Smooth muscle cell of the brain vasculature (primary cell): ENCODE results near the gene C17orf78.
"Not testable (repeated sequence)": the region's sequence is repeated elsewhere in the genome, so short reads cannot be mapped to it uniquely, and the experiment has no call there.

Source experiments
- DNase-seq: peaks from one replicate; pipeline ENCODE4 v3.0.0-alpha.2; 2012; ENCODE audit warnings: low read depth, low spot score

Gene C17orf78

DNA sequence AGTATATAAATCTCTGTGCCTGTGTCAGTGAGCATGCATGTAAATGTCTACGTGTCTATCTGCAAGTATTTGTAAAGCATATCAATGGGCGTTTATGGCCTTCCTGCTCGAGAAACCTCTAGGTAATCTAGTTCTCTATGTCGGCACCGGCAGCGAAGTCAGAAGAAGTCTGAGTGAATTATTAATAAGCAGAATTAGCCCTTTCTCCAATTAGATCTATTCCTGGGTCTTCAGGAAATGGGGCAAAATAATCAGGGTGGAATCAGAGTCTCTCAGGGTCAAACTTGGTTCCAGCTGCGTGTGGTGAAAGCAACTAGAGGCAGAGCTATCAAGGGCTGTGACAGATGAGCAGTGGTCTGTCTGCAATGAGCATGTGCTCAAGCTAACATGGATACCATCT lies at the start of gene C17orf78:
Gene C17orf78, plus strand, starts transcription at position 280 of the 400 bp plus-strand sequence. Its CDS starts 108 bp downstream, at position 388.
- no peak for DNase-seq

DNA sequence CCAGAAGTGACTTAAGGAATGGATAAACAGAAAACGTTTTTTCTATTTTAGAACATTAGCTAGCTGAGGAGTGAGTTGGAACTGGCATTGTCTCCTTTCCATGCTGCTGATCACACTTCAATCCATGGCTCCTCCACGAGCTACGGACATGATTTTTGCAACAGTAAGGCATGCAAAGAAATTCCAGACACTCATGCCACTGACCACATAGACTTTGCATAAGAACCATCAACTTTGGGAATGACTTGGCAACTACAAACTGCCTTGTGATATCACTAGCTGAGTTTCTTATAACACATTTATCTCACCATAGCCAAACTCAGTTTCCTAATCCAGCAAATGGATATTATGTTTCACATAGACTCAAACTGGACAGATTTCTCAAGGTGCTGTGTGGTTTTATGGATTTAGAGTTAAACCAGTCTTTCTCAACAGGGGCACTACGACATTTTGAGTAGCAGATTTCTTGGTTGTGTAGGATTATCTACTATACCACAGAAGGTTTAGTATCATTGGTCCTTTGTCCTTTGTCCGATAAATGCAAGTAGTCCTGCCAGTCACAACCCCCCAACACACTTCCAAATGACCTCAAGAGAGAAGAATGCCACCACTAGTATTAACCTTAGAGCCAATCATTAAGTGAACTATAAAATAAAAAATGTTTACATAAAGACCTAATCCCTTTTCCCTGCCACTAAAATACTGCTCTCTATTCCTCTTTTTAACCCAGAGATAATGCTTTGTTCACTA lies 48.3 kb upstream of the C17orf78 start:
- DNase-seq = no peak

DNA sequence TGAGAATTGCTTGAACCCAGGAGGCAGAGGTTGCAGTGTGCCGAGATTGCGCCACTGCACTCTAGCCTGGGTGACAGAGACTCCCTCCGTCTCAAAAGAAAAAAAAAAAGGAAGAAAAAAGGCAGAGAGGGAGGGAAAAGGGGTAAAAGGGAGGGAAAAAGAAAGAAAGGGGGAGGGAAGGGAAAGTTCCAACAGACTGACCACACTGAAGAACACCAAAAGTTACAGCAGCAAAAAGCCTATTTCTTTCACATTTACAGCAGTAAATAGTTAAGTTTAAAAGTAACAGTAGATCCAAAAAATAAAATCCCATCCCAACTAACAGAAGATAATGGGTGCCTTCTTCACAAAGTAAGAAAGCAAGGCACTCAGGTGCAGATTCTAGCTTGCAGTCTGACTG lies 36.9 kb upstream of the C17orf78 start:
- no peak for DNase-seq

- DNase-seq = no peak
Measured at GRCh38 chr17:37339321-37339720, 36.5 kb upstream of the C17orf78 start.

DNA sequence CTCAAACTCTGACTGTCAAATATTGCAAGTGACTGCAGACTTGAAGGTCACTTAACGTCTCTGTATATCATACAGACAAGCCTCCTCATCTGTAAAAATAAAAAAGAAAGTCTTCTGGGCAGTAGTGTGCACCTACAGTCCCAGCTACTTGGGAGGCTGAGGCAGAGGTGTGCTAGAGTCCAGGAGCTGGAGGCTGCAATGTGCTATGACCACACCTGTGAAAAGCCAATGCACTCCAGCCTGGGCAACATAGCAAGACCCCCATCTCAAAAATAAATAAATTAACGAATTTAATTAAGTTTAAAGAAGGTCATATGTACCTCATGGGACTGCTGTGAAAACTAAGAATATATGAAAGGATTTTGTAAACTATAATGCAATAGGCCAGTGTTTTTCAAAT lies 35.0 kb upstream of the C17orf78 start:
- DNase-seq = no peak

DNA sequence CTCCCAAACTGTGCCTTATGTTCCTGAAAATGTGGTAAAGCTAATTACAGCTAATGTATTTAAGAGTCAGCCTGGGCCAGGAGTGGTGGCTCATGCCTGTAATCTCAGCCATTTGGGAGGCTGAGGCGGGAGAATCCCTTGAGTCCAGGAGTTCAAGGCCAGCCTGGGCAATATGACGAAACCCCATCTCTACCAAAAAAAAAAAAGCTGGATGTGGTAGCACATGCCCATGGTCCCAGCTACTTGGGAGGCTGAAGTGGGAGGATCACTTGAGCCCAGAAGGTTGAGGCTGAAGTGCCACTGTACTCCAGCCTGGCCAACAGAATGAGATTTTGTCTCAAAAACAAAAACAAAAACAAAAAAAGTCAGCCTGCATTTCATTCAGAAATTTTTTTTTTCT lies 33.2 kb upstream of the C17orf78 start:
- no peak for DNase-seq

GRCh38 chr17:37344519-37344918 lies 31.3 kb upstream of the C17orf78 start:
- no peak for DNase-seq

DNA sequence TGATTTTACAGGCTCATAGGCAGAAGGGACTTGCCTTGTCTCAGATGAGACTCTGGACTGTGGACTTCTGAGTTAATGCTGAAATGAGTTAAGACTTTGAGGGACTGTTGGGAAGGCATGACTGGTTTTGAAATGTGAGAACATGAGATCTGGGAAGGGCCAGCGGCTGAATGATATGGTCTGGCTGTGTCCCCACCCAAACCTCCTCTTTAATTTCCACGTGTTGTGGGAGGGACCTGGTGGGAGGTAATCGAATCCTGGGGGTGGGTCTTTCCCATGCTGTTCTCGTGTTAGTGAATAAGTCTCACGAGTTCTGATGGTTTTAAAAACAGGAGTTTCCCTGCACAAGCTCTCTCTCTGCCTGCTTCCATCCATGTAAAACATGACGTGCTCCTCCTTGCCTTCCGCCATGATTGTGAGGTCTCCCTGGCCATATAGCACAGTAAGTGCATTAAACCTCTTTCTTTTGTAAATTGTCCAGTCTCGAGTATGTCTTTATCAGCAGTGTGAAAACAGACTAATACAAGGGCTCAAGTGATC lies 28.9 kb upstream of the C17orf78 start:
- not testable (repeated sequence) for DNase-seq

DNA sequence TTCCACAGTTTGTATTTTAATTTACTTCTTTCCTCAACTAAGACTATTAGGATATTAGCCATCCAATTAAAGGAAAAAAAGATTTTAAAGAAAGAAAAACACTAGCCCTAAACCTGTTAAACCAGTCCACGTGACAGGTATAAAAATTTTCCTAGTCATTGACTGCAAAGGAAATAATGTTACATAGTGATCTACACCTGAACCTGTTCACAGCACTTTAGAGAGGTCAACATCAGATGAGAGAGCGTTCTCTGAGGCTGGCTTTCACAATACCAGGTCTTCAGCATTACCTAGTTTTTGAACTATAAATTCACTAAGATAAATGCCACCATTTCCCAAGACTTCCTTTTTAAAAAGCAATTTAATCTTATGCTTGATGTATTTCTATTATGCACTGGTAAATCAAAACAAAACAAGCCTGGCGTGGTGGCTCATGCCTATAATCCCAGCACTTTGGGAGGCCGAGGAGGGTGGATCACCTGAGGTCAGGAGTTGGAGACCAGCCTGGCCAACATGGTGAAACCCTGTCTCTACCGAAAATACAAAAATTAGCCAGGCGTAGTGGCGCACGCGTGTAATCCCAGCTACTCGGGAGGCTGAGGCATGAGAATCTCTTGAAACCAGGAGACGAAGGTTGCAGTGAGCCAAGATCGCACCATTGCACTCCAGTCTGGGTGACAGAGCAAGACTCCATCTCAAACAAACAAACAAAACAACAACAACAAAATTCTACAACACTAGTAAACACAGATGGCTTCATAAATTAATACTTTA lies 18.8 kb upstream of the C17orf78 start:
- DNase-seq = not testable (repeated sequence)

DNA sequence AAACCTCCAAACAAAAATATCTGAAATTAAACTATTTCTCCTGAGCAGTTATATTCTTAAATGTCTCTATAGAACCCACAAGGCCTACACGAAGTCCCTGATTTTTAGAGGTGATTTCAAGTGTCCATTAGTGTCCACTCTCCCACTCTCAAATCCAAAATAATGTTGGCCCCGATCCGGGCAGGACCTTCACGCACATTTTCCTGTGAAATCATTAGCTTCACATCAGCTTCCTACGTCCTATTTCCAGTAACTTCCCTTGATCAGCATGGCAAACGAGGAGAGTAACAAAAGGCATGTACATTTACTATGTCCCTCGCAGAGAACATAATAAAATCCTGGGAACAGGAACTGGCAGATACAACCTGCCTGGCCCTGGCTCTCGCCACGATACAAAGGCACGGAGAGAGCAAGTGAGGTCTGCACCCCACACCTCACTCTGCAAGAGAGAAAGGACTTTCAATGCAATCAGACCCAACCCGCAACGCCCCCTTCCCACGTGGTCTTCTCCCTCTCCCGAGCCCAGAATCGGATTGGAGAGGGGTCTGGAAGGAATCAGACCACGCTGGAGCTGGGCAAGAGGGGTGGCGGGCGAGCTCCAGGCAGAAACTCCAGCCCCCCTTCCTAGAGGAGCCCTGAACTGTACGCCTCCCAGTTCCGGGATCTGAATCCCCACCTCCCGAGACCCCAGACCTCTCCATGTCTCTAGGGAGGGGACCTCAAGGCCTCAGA lies 17.5 kb upstream of the C17orf78 start:
- DNase-seq = peak; percentile 35

DNA sequence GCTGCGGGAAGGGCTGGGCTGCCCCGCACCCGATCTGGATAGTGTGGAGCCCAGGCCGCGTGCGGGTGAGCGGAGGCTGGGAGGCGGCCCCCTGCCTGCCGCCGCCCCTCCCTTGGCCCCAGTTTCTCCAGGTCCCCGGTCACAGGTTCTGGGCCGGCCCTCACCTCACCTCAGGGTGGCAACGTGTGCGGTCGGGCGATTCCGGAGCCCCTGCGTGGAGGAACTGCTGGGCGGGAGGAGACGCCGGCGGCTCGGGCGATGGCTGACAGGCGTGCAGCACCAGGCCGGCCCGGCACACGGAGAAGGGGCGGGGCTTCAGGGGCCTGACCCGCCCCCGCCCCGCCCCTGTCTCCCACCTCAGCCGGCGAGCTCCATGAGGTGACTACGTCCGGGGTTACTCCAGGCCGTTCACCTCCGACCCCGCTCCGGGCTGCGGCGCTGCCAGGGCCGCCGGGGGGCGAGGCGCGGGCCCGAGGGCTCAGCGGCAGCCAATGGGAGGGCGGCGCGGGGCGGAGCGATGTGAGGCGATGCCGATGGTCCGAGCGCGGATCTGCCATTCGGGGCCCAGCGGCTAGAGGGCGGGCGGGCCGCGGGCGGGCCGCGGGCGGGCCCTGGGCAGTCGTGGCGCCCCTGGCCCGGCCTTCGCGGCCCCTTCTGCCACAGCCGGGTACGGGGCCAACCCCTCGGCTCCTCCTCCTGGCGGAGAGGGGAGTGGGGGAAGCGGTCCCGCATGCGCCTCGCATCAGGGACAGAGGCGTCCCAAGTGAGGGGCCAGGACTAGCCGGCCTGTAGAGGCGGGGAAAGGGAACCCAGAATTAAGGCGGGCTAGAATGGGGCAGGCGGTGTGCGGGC lies 16.7 kb upstream of the C17orf78 start:
- peak; percentile 88 for DNase-seq

DNA sequence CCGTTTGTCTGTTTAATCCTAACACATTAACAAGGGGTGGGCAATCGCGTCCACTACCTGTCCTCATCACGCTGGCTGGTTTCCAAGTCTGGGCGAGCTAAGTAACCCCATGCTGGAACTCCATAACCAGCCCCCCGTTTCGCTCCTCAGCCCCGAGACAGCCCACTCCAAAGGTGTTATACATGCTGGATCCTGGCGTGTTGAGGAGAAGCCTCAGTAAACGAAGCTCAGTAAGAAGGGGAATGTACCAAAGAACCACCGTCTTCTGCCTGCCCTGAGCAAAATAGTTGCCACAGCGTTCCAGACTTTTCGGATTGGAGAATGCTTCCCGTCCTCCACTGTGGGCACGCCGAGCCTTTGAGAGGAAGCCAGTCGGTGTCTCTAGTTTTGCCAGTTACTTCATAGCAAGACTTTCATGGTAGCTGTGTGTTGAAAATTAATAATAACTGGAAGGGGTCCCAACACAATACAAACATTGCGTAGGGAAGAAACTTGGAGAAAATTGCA lies 16.1 kb upstream of the C17orf78 start:
- no peak for DNase-seq

DNA sequence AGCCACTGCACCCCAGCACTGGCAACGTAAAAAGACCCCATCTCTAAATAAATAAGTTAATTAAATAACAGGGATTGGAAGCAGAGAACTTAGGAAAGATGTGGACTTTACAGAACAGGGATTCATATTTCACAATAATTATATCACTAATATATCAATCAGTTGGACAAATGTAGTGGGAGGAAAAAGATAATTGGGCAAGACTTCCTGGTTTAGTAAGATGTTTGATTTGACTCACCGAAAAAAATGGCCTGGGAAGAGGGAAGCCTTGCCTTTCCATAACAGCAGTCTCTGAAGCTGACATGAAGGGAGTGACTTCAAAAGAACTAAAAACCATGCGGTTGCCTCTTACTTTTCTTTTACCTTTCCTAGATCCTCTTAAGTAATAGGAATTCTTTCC lies 15.2 kb upstream of the C17orf78 start:
- no peak for DNase-seq

DNA sequence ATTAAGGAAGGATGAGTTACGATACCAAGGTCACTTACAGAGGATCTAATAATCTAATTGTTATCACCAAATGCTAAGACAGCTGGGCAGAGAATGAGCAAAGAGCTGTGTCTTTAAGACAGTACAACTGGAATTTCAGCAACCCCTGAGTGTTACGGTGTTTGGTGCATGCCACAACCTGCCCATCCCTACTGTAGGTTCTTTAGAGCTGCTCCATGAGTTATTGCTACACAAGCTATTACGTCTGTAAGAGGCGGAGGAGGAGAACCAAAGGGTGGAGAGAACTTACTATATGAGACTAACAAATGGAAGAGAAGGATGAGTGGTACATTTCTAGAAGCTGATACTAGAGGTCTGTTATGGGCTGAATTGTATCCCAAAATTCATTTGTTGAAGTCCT lies 14.2 kb upstream of the C17orf78 start:
- DNase-seq = no peak

DNA sequence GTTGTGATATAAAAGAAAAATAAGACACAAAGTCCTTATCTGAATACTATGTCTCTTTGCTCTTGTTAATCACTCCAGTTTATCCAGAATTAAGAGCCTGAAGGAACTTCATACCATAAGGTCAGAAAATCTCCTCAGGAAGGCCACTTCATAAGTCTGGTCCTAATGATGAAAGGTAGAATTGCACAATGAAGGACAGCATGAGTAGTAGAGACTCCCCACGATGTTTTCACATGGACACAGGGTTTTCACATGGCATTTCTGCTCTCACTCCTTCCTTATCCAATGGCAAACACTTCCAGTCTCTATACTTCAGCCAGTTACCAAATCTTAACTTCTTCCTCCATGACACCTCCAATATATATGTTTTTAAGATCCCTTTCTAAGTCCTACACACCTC lies 10.2 kb upstream of the C17orf78 start:
- no peak for DNase-seq

DNA sequence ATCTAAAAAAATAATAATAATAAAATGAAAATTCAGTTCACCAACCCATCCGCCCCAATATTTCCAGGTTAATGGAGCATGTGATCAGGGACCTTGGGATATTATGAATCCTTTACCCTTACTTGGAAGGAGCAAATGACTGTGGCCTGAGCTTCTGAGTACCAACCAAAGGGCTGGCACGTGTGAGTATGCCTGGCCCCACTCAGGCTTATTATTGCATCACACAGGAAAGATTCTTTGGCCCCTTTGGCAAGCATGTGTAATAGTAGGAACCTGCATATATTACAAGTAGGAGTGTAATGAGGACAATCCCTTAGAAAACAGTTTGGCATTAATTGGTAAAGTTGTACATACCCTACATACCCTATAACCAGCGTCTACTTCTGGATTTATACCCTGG lies 7.2 kb upstream of the C17orf78 start:
- DNase-seq = no peak

DNA sequence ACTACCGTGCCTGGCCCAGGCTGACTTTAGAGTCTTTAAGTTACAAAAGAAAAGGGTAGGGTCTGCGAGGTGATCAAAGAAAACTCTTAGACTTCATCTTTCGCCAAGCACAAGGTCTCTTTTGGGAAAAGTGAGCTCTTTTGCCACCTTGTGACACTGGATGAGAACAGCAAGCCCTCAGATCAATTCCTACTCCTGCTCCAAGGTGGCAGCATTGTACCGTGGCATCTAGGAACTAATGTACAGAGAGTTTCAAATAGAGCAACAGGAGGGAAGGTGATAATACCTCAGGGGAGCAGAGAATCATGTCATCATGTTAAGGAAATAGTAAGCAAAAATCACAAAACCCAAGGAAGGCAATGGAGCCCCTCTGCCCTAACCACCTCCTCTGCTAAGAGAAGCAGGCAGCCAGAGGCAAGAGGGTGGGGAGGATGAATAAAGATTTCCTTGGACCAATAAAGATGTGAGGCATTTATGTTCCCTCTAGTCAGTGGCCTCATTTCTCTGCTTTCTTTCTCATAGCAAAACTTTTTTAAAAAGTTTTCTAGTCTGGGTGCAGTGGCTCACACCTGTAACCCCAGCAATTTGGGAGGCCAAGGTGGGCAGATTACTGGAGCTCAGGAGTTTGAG lies 2.1 kb upstream of the C17orf78 start:
- peak; percentile 69 for DNase-seq

DNA sequence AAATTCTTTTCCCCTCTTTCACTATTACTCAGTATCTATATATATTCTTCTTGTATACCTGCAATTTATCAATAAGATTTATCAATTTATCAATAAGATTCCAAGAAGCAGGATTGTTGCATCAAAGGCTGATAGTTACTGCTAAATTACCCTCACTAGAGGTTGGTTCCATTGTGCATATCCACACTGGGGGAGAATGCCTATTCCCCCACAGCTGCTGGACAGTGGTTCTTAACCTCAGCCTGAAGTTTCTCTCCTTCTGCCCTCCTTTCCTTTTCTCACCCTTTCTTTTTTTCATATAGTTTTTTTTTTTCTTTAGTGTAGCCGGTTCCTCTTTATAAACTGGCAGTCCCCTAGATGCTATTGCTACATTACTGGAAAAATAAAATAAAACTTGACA lies 6.3 kb downstream of the C17orf78 start:
- DNase-seq = no peak

- DNase-seq = no peak
Measured at GRCh38 chr17:37384560-37385149, 8.9 kb downstream of the C17orf78 start.

- no peak for DNase-seq
Measured at GRCh38 chr17:37385474-37385990, 9.7 kb downstream of the C17orf78 start.
